Uterus (tissue), 2 donors: ENCODE measurements around the gene RANBP17.

Source experiments
- POLR2A ChIP-seq, 2 donors: fragments of 450-650 bp; IDR thresholded peaks; one replicate each; pipeline ENCODE4 v1.6.1; 2016; ENCODE audit warnings: antibody characterized with exemption in 2 of 2, mild to moderate bottlenecking in 1 of 2, moderate library complexity in 1 of 2
- TF ChIP-seq, protein P1 (sequence below), 4 experiments: fragments of 200-600 bp in 2 of 4; fragments of 450-650 bp in 2 of 4; sonication (generic) in 2 of 4; IDR thresholded peaks; one replicate each; pipeline ENCODE4 v1.5.1; 2016 to 2019; ENCODE audit warnings: antibody characterized with exemption in 4 of 4, mild to moderate bottlenecking in 2 of 4, moderate library complexity in 1 of 4

DNA sequence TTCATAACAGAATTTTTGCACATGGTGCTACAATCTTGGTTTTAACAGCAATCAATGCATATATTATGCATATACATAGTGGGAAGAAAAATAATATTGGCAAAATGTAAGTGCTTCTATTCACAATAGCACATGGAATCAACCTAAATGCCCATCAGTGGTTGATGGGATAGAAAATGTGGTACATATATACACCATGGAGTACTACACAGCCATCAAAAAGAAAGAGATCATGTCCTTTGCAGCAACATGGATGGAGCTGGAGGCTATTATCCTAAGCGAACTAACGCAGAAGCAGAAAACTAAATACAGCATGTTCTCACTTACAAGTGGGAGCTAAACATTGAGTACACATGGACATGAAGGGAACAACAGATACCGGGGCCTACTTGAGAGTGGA is 410.0 kb downstream of the RANBP17 start:
- TF ChIP-seq, protein P1, sequence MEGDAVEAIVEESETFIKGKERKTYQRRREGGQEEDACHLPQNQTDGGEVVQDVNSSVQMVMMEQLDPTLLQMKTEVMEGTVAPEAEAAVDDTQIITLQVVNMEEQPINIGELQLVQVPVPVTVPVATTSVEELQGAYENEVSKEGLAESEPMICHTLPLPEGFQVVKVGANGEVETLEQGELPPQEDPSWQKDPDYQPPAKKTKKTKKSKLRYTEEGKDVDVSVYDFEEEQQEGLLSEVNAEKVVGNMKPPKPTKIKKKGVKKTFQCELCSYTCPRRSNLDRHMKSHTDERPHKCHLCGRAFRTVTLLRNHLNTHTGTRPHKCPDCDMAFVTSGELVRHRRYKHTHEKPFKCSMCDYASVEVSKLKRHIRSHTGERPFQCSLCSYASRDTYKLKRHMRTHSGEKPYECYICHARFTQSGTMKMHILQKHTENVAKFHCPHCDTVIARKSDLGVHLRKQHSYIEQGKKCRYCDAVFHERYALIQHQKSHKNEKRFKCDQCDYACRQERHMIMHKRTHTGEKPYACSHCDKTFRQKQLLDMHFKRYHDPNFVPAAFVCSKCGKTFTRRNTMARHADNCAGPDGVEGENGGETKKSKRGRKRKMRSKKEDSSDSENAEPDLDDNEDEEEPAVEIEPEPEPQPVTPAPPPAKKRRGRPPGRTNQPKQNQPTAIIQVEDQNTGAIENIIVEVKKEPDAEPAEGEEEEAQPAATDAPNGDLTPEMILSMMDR (IDR thresholded peaks at IDR 0.05): no peak
- TF ChIP-seq POLR2A (IDR thresholded peaks at IDR 0.05): no peak
